ENCODE results near the gene RAI14.

RAI14 gene

GRCh38 chr5:34656001-34656699 lies at the start of gene RAI14:
TSS of gene RAI14 (plus strand) at chr5:34656328. CDS start at chr5:34686920, 30,592 bp downstream.
- Mint-ChIP-seq H3K4me3 (peak within 1 kb of the TSS; percentile 77), H3K36me3 (peaks cover 2% of the 10 kb centered on the region), H3K4me1 (peaks cover 20% of the 10 kb centered on the region), H3K27ac (no peak within 1 kb of the TSS), H3K27me3 (peaks cover 74% of the 10 kb centered on the region), H3K9me3 (no peaks in the 10 kb centered on the region)
- CTCF ChIA-PET = no interaction called here
- DNase-seq = peak; percentile 34

GRCh38 chr5:34608368-34608767 lies 47.8 kb upstream of the RAI14 start:
- no peaks in the 10 kb centered on the region for H3K27me3 Mint-ChIP-seq
- no peaks in the 10 kb centered on the region for H3K9me3 Mint-ChIP-seq
- CTCF ChIA-PET = no interaction called here
- no peaks in the 10 kb centered on the region for H3K36me3 Mint-ChIP-seq
- no peak overlapping the region for H3K27ac Mint-ChIP-seq
- no peaks in the 10 kb centered on the region for H3K4me1 Mint-ChIP-seq
- no peak overlapping the region for H3K4me3 Mint-ChIP-seq
- no peak for DNase-seq

GRCh38 chr5:34608859-34609648 lies 47.1 kb upstream of the RAI14 start:
- Mint-ChIP-seq H3K4me1 (no peaks in the 10 kb centered on the region), H3K9me3 (no peaks in the 10 kb centered on the region), H3K36me3 (no peaks in the 10 kb centered on the region), H3K4me3 (no peak overlapping the region), H3K27me3 (no peaks in the 10 kb centered on the region), H3K27ac (no peak overlapping the region)
- CTCF ChIA-PET = no interaction called here
- DNase-seq = no peak

GRCh38 chr5:34609951-34610441 lies 46.1 kb upstream of the RAI14 start:
- no peaks in the 10 kb centered on the region for H3K36me3 Mint-ChIP-seq
- H3K27me3 Mint-ChIP-seq = no peaks in the 10 kb centered on the region
- H3K9me3 Mint-ChIP-seq = no peaks in the 10 kb centered on the region
- DNase-seq = no peak
- H3K27ac Mint-ChIP-seq = no peak overlapping the region
- H3K4me3 Mint-ChIP-seq = no peak overlapping the region
- H3K4me1 Mint-ChIP-seq = no peaks in the 10 kb centered on the region
- CTCF ChIA-PET = interaction anchor here (0.9 kb wide), 1 partner anchor 14 kb away, joined by 3 read pairs; no protein-coding TSS in a partner anchor

GRCh38 chr5:34610546-34610945 lies 45.6 kb upstream of the RAI14 start:
- H3K27ac Mint-ChIP-seq = no peak overlapping the region
- no peaks in the 10 kb centered on the region for H3K27me3 Mint-ChIP-seq
- no peak overlapping the region for H3K4me3 Mint-ChIP-seq
- H3K4me1 Mint-ChIP-seq = no peaks in the 10 kb centered on the region
- H3K36me3 Mint-ChIP-seq = no peaks in the 10 kb centered on the region
- CTCF ChIA-PET = interaction anchor here (0.9 kb wide), 1 partner anchor 14 kb away, joined by 3 read pairs; no protein-coding TSS in a partner anchor
- no peak for DNase-seq
- H3K9me3 Mint-ChIP-seq = no peaks in the 10 kb centered on the region

- CTCF ChIA-PET = no interaction called here
- no peaks in the 10 kb centered on the region for H3K9me3 Mint-ChIP-seq
- H3K4me1 Mint-ChIP-seq = no peaks in the 10 kb centered on the region
- no peak overlapping the region for H3K4me3 Mint-ChIP-seq
- no peaks in the 10 kb centered on the region for H3K36me3 Mint-ChIP-seq
- no peak overlapping the region for H3K27ac Mint-ChIP-seq
- H3K27me3 Mint-ChIP-seq = no peaks in the 10 kb centered on the region
- no peak for DNase-seq
Observed at GRCh38 chr5:34611464-34612415, 44.4 kb upstream of the RAI14 start.

GRCh38 chr5:34616651-34617050 lies 39.5 kb upstream of the RAI14 start:
- Mint-ChIP-seq H3K4me3 (no peak overlapping the region), H3K36me3 (no peaks in the 10 kb centered on the region), H3K9me3 (no peaks in the 10 kb centered on the region), H3K27ac (no peak overlapping the region), H3K4me1 (no peaks in the 10 kb centered on the region), H3K27me3 (no peaks in the 10 kb centered on the region)
- no peak for DNase-seq
- CTCF ChIA-PET = no interaction called here

- Mint-ChIP-seq H3K27me3 (no peaks in the 10 kb centered on the region), H3K9me3 (no peaks in the 10 kb centered on the region), H3K27ac (no peak overlapping the region), H3K36me3 (no peaks in the 10 kb centered on the region), H3K4me1 (no peaks in the 10 kb centered on the region), H3K4me3 (no peak overlapping the region)
- CTCF ChIA-PET = no interaction called here
- no peak for DNase-seq
Observed at GRCh38 chr5:34618371-34619065, 37.6 kb upstream of the RAI14 start.

- Mint-ChIP-seq H3K4me3 (no peak overlapping the region), H3K36me3 (no peaks in the 10 kb centered on the region), H3K27me3 (no peaks in the 10 kb centered on the region), H3K4me1 (no peaks in the 10 kb centered on the region), H3K27ac (no peak overlapping the region), H3K9me3 (no peaks in the 10 kb centered on the region)
- no peak for DNase-seq
- CTCF ChIA-PET = no interaction called here
Observed at GRCh38 chr5:34620185-34620584, 35.9 kb upstream of the RAI14 start.

GRCh38 chr5:34621277-34622097 lies 34.6 kb upstream of the RAI14 start:
- Mint-ChIP-seq H3K9me3 (no peaks in the 10 kb centered on the region), H3K4me3 (no peak overlapping the region), H3K4me1 (no peaks in the 10 kb centered on the region), H3K27me3 (no peaks in the 10 kb centered on the region), H3K27ac (no peak overlapping the region), H3K36me3 (no peaks in the 10 kb centered on the region)
- CTCF ChIA-PET = no interaction called here
- no peak for DNase-seq

GRCh38 chr5:34622098-34622400 lies 34.1 kb upstream of the RAI14 start:
- H3K36me3 Mint-ChIP-seq = no peaks in the 10 kb centered on the region
- no peaks in the 10 kb centered on the region for H3K4me1 Mint-ChIP-seq
- no peak for DNase-seq
- no peak overlapping the region for H3K27ac Mint-ChIP-seq
- no peaks in the 10 kb centered on the region for H3K9me3 Mint-ChIP-seq
- no peaks in the 10 kb centered on the region for H3K27me3 Mint-ChIP-seq
- CTCF ChIA-PET = no interaction called here
- no peak overlapping the region for H3K4me3 Mint-ChIP-seq

- Mint-ChIP-seq H3K9me3 (no peaks in the 10 kb centered on the region), H3K27ac (no peak overlapping the region), H3K4me1 (no peaks in the 10 kb centered on the region), H3K27me3 (peaks cover 2% of the 10 kb centered on the region), H3K4me3 (no peak overlapping the region), H3K36me3 (no peaks in the 10 kb centered on the region)
- CTCF ChIA-PET = interaction anchor here (0.7 kb wide), 1 partner anchor 102 kb away, joined by 3 read pairs; no protein-coding TSS in a partner anchor
- no peak for DNase-seq
Observed at GRCh38 chr5:34624691-34625090, 31.4 kb upstream of the RAI14 start.

GRCh38 chr5:34625246-34625645 lies 30.9 kb upstream of the RAI14 start:
- peaks cover 4% of the 10 kb centered on the region for H3K27me3 Mint-ChIP-seq
- H3K36me3 Mint-ChIP-seq = no peaks in the 10 kb centered on the region
- H3K27ac Mint-ChIP-seq = no peak overlapping the region
- no peaks in the 10 kb centered on the region for H3K9me3 Mint-ChIP-seq
- DNase-seq = no peak
- no peaks in the 10 kb centered on the region for H3K4me1 Mint-ChIP-seq
- H3K4me3 Mint-ChIP-seq = no peak overlapping the region
- CTCF ChIA-PET = interaction anchor here (0.7 kb wide), 1 partner anchor 103 kb away, joined by 3 read pairs; no protein-coding TSS in a partner anchor
